ENCODE measurements around the gene SSBP1. TPM values are rescaled to one million over a fixed set of nuclear protein-coding genes. Genes with fewer than 3 reads are reported as not detected.

The SSBP1 gene
- polyA plus RNA-seq, 2 of the 4 experiments (the other 2 are of a cell fraction) = 368 to 453 TPM

DNA sequence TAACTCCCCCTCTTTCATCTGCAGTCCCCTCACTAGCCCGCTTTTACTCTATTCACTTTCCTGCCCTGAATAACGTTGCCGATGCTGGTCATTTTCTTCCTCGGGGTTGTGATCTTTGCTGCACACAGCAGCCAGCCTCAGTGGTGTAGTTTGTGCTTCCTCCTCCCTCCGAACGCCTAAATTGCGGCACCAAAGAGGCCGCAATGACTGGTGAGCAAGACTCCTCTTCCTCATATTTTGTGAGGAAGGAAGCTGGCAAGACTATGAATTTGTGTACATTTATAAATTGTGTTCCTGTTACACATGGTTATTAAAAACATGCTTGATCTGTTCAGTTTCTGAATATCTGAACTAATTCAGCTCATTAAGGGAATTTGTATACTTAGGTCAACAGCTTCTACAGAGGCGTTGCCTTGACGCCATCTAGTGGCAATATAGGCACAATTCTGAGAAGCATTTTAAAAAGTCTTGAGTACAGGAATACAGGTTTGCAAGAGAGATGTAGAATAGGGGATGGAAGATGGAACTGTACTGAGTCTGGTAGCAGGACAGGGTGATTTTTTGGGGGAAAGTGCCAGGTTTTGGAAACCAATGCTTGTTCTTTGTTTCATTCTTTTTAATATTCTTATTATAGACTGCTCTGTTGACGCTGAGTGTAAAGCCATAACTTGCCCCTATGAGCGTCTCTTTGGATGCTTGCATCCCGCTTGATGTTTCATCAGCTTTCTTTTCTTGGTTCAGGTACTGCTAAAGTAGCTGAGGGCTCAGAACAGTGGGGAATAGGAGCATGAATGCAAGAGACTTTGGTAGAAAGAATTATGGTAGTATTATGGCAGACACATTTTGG is 47.8 kb downstream of the SSBP1 start:
- no peak for FAIRE-seq
- H3K4me2 ChIP-seq = no peak overlapping the region

DNA sequence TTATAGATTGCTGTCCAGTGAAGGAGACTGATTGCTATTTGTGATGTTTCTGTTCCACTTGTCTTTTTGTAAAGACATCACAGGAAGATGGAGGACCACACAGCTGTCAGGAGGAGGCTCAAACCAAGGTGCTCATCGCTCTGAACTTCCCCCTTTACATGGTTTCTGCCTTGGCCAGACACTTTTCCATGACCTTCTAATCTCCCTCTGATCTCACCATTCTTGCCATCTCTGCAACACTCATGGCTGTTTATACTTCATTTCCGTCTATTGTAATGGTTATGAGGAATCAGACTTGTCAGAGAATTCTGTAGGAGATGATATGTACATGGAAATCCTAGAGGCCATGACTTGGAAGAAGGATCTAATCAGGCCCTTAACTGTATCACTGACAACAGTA is 50.1 kb downstream of the SSBP1 start:
- Histone ChIP-seq H3K4me2 (no peak overlapping the region), H3K9me3 (no peaks in the 10 kb centered on the region), H3K4me3 (no peak overlapping the region), H3K27ac (no peak overlapping the region), H3K4me1 (no peaks in the 10 kb centered on the region)
- no peak for DNase-seq (ENCODE audit: low read depth in 1 of 2, low spot score in 1 of 2)
- no peak for ATAC-seq
- FAIRE-seq = no peak
- 90% methylated on average over 2 of the region's 2 CpGs for WGBS (ENCODE audit: missing lambda C conversion rate)
- ChIA-PET POLR2A (no interaction called here), CTCF (interaction anchor here (1.3 to 3.8 kb wide), 2 partner anchors 9 to 695 kb away, joined by 3 to 13 read pairs; no protein-coding TSS in a partner anchor)
- no peak for TF ChIP-seq FOSL2 (IDR thresholded peaks at IDR 0.05)
- no peak for TF ChIP-seq FOSL2 (CRISPR knock-in tag; IDR thresholded peaks at IDR 0.05)
- TF ChIP-seq HOXB13 (CRISPR knock-in tag; IDR thresholded peaks at IDR 0.05; ENCODE audit: low read depth) = no peak
- TF ChIP-seq, protein P1, sequence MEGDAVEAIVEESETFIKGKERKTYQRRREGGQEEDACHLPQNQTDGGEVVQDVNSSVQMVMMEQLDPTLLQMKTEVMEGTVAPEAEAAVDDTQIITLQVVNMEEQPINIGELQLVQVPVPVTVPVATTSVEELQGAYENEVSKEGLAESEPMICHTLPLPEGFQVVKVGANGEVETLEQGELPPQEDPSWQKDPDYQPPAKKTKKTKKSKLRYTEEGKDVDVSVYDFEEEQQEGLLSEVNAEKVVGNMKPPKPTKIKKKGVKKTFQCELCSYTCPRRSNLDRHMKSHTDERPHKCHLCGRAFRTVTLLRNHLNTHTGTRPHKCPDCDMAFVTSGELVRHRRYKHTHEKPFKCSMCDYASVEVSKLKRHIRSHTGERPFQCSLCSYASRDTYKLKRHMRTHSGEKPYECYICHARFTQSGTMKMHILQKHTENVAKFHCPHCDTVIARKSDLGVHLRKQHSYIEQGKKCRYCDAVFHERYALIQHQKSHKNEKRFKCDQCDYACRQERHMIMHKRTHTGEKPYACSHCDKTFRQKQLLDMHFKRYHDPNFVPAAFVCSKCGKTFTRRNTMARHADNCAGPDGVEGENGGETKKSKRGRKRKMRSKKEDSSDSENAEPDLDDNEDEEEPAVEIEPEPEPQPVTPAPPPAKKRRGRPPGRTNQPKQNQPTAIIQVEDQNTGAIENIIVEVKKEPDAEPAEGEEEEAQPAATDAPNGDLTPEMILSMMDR (IDR thresholded peaks at IDR 0.05) = no peak
- TF ChIP-seq, protein P2, sequence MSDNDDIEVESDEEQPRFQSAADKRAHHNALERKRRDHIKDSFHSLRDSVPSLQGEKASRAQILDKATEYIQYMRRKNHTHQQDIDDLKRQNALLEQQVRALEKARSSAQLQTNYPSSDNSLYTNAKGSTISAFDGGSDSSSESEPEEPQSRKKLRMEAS (IDR thresholded peaks at IDR 0.05) = no peak
- TF ChIP-seq ZNF302 (CRISPR knock-in tag; IDR thresholded peaks at IDR 0.05) = no peak
- no peak for TF ChIP-seq FOXS1 (CRISPR knock-in tag; IDR thresholded peaks at IDR 0.05)
- TF ChIP-seq ZC3H11A (IDR thresholded peaks at IDR 0.05) = no peak

More for the DNA sequence above, 47.8 kb downstream of the SSBP1 start:
- Histone ChIP-seq H3K4me1 (no peaks in the 10 kb centered on the region), H3K9me3 (no peaks in the 10 kb centered on the region), H3K4me3 (no peak overlapping the region), H3K27ac (no peak overlapping the region)
- peak; percentile 39 to 64 for DNase-seq (ENCODE audit: low read depth in 1 of 2, low spot score in 1 of 2)
- ATAC-seq = peak; percentile 77 to 89; a peak in 5 of 6 replicates
- CTCF ChIA-PET = interaction anchor here (0.6 to 3.9 kb wide), 27 partner anchors 9 to 377 kb away, joined by 3 to 14 read pairs (median 5); partner anchors contain the start of genes DENND11, TAS2R3, TAS2R4 and WEE2
- no peak for TF ChIP-seq KDM1A (IDR thresholded peaks at IDR 0.05; ENCODE audit: low read depth)
- TF ChIP-seq, protein P1 (IDR thresholded peaks at IDR 0.05) = peak; percentile 78
- no peak for TF ChIP-seq CEBPB (IDR thresholded peaks at IDR 0.05)
- TF ChIP-seq ZC3H11A (IDR thresholded peaks at IDR 0.05) = no peak
- TF ChIP-seq MAZ (IDR thresholded peaks at IDR 0.05; ENCODE audit: borderline replicate concordance, low read depth, low read length) = no peak
- no peak for TF ChIP-seq ZNF302 (CRISPR knock-in tag; IDR thresholded peaks at IDR 0.05)
- TF ChIP-seq RAD21 (conservative IDR thresholded peaks at IDR 0.05 in 1 of 2, IDR thresholded peaks at IDR 0.05 in 1 of 2) = peak; percentile 57 to 71
- TF ChIP-seq, protein P3, sequence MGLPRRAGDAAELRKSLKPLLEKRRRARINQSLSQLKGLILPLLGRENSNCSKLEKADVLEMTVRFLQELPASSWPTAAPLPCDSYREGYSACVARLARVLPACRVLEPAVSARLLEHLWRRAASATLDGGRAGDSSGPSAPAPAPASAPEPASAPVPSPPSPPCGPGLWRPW (IDR thresholded peaks at IDR 0.05) = no peak
- no peak for TF ChIP-seq NPAS2 (CRISPR knock-in tag; IDR thresholded peaks at IDR 0.05; ENCODE audit: borderline replicate concordance)
- TF ChIP-seq KDM5A (IDR thresholded peaks at IDR 0.05) = no peak
- TF ChIP-seq ZFP36 (IDR thresholded peaks at IDR 0.05; ENCODE audit: borderline replicate concordance, partially characterized antibody) = no peak
- TF ChIP-seq, protein P4, sequence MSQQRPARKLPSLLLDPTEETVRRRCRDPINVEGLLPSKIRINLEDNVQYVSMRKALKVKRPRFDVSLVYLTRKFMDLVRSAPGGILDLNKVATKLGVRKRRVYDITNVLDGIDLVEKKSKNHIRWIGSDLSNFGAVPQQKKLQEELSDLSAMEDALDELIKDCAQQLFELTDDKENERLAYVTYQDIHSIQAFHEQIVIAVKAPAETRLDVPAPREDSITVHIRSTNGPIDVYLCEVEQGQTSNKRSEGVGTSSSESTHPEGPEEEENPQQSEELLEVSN (IDR thresholded peaks at IDR 0.05; ENCODE audit: borderline replicate concordance, low read depth) = no peak
- TF ChIP-seq FOSL2 (IDR thresholded peaks at IDR 0.05) = no peak
- no peak for TF ChIP-seq FOSL2 (CRISPR knock-in tag; IDR thresholded peaks at IDR 0.05)
- no peak for TF ChIP-seq NR3C1 (IDR thresholded peaks at IDR 0.05)
- no peak for TF ChIP-seq FOSB (CRISPR knock-in tag; IDR thresholded peaks at IDR 0.05)
- TF ChIP-seq EP300 (IDR thresholded peaks at IDR 0.05) = no peak
- TF ChIP-seq SMC3 (IDR thresholded peaks at IDR 0.05) = peak; percentile 53
- no peak for TF ChIP-seq BHLHE40 (IDR thresholded peaks at IDR 0.05; ENCODE audit: low read depth, low read length)
- no peak for TF ChIP-seq TP53 (CRISPR knock-in tag; IDR thresholded peaks at IDR 0.05)
- TF ChIP-seq RFX5 (IDR thresholded peaks at IDR 0.05) = no peak
- no peak for TF ChIP-seq MYC (IDR thresholded peaks at IDR 0.05; ENCODE audit: borderline replicate concordance, low read length)
- no peak for TF ChIP-seq JUN (IDR thresholded peaks at IDR 0.05)
- TF ChIP-seq NFE2L2 (conservative IDR thresholded peaks at IDR 0.05; ENCODE audit: low read length) = no peak
- TF ChIP-seq SREBF2 (IDR thresholded peaks at IDR 0.05) = no peak
- TF ChIP-seq ZSCAN20 (CRISPR knock-in tag; IDR thresholded peaks at IDR 0.05) = no peak
- 76% methylated on average over 13 of the region's 13 CpGs for WGBS (ENCODE audit: missing lambda C conversion rate)
- POLR2A ChIA-PET = interaction anchor here (1.4 kb wide), 1 partner anchor 48 kb away, joined by 8 read pairs; the partner anchor contains the start of gene SSBP1
